SH-SY5Y (cell line): ENCODE measurements around the gene MYMK.

ENCODE experiments used
- GATA2 ChIP-seq: IDR thresholded peaks from 2 replicates; pipeline ENCODE4 v1.6.1; 2011; ENCODE audit warnings: mild to moderate bottlenecking, low read depth, low read length
- GATA3 ChIP-seq: IDR thresholded peaks from 2 replicates; pipeline ENCODE4 v1.6.1; 2011; ENCODE audit warnings: low read depth, mild to moderate bottlenecking, low read length, moderate library complexity

- no peak for TF ChIP-seq GATA2
- TF ChIP-seq GATA3 = no peak
These were observed 29.1 kb downstream of the MYMK start for GRCh38 chr9:133495327-133496293.
